G401 (cell line): ENCODE results near the gene DCLRE1B. TPM values are rescaled to one million over a fixed set of nuclear protein-coding genes. Genes with fewer than 3 reads are reported as not detected.
A peak's percentile ranks its signal among the peaks of the same experiment; 100 is the strongest.

Experiments
- DNase-seq: peaks from one replicate; pipeline ENCODE4 v3.0.0-alpha.2; 2015; ENCODE audit warnings: low spot score
- in situ Hi-C: cut with HindIII; loops from 2 replicates; pipeline ENCODE4 v1.10.0; 2016; ENCODE audit warnings: low sequenced_read_pairs, mixed read lengths
- total RNA-seq: library from RNA; depleted of rRNA; stranded (reverse); fragments of >200 nt; shearing (Covaris generic); gene quantifications from 2 replicates; pipeline ENCODE4 v1.2.3, GENCODE V29; 2014; rRNA removed

DCLRE1B gene
- 12.3 and 13.1 TPM in 2 replicates for total RNA-seq

DNA sequence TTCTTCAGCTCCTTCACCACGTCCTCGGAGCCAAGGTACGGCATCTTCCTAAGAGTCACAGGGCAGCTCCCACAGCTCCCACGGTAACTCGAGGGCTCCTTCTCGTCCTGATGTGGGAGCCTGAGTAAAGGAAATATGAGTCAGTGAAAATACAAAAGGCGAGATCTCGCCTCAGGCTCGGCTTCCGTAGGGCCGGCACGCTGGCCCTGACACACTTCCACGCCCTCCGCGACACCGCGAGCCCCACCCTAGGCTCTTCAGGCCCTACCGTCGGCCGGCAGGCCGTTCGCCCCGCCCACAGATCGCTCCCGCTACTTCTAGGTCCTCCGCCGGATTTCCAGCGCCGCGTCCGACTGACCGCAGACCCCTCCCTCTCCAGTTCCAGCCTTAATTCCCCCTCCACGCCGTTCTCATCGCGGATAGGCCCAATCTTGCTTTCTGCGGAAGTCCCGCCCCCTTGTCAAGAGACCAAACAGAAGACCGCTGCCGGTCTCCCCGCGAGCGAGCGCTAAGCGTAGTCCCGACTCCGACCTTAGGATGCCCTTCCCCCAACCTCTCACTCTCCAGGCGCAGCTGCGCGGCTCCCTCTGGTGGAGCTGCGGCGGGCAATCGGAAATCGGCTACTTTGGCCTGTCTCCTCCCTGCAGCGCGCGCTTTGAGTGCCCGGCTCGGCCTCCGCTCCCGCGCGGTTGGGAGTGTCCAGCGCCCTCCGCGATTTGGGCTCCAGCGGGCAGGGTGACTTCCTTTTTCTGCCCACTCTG is at the start of gene DCLRE1B, which contains the start of gene AP4B1:
Gene DCLRE1B, plus strand, starts transcription at position 653 of the 761 bp plus-strand sequence. CDS start 261 bp downstream, outside the sequence.
Gene AP4B1, minus strand, starts transcription at position 126 of the 761 bp plus-strand sequence. Its CDS starts 82 bp downstream, at position 44.
- in situ Hi-C loops: no loop called here
- peak; percentile 99 for DNase-seq

DNA sequence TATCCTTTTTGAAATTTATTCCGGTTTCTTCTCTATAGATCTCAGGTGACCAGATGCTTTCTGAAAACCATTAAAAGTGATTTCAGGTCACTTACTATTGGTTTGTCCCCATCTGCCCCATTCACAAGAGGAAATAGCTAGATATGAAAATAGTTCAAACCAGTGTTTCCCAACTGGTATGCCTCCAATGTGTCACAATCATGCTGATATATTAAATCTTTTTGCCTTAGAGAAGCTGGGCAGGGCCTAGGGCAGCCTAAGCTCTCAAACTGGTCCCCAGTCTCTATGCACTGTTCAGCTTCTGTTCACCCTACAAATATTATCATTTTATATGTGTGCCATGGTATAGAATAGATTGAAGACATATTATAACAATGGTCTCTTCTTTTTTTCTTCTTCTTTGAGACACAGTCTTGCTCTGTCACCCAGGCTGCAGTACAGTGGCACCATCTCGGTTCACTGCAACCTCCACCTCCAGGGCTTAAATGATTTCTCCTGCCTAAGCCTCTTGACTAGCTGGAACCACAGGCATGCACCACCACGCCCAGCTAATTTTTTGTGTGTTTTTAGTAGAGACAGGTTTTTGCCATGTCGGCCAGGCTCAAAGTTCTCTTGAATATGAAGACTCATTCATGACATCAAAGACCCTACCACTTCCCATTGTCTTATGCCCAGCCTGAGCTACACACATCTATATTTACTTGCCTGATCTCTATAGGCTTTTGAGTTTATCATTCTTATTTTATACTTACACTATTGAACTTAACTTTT is 49.3 kb upstream of the DCLRE1B start:
- in situ Hi-C loops: no loop called here
- DNase-seq: no peak

DNA sequence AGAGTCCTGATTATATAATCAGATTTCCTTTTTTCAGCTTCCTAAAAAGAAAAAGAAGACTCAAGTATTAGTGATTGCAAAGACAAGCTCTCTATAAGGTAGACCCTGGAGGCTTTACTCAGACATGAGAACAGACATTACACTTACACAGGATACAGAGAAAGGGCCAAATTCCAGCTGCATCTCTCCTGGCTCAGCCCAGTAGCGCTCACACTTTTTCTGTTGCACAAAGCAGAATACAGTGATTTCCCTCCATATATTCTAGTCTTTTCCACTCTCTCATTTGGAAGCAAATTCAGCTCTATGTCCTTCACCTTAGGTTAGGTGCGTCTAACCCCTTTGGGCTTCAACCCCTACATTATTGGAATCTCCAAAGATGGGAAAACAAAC is 48.7 kb upstream of the DCLRE1B start:
- in situ Hi-C loops: no loop called here

DNA sequence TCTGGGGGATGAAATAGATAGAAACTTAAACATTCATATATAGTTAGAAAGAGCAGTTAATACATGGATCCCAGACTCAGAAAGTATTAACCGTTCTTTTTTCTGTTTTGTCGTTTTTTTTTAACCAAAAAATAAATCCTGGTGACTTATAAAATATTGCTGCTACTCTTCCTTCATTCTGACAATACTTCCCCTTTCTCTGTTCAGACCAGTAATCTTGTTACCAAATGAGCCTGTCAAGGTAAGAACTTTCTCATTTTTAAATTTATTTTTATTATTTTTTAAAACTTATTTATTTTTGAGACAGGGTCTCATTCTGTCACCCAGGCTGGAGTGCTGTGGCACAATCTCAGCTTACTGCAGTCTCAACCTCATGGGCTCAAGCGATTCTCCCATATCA is 47.4 kb upstream of the DCLRE1B start:
- DNase-seq: no peak
- in situ Hi-C loops: no loop called here

More for the DNA sequence above, 48.7 kb upstream of the DCLRE1B start:
- DNase-seq: no peak

DNA sequence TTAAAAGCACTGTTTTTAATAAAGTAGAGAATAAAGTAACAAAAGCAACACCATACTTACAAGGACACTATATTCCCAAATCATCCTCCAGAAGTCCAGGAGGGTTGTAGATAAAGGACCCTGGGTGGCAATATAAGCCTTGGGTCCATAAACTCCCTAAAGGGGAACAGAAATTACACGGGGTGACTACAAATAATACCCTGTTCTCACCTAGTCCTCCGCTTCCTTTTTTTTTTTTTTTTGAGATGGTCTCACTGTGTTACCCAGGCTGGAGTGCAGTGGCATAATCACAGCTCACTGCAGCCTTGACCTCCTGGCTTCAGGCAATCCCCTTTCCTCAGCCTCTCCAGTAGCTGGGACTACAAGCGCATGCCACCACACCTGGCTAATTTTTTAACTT is 46.7 kb upstream of the DCLRE1B start:
- no peak for DNase-seq
- in situ Hi-C loops: no loop called here

DNA sequence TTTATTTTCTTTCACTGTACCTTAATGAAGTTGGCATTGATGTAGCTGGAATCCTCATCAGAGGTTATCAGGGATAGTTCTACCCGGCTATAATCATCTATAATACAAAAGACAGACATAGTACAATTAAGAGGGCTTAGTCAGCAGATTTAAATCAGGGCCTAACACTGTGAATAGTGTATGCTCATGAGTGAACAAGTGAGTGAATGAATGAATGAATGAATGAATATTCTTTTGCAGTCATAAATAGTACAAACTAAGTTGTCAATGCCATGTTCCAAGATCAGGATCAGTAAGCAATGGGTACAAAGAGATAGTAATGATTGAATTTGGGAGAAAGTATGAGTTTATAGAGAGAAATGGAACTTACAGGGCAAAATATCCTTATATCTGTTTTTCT is 46.1 kb upstream of the DCLRE1B start:
- DNase-seq: no peak
- in situ Hi-C loops: no loop called here

DNA sequence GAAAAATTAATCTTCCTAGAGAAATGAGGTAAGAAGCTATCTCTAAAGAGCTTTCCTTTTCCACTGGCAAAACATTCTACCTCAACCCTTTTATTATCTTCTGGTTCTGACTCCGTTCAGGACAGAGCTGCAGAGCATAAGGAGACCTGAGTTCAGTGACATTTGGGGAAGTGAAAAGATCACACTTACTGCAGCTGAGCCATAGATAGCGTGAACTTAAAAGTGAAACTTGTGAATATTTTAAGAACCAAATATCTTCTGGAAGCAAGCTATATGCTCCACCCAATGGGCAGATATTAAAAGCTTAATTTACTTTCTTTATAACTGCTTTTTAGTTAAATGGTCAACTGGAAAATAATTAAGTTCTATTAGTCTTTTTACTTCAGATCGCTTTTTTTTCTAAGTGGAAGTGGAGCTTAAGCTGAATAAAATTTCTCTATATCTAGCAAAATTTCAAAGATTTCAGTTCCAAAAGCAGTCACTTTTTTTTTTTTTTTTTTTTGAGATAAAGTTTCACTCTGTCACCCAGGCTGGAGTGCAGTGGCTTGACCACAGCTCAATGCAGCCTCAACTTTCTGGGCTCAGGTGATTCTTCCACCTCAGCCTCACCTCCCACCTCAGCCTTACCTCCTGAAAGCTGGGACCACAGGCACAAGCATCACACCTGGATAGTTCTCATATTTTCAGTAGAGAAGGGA is 45.5 kb upstream of the DCLRE1B start:
- no peak for DNase-seq
- in situ Hi-C loops: no loop called here

DNA sequence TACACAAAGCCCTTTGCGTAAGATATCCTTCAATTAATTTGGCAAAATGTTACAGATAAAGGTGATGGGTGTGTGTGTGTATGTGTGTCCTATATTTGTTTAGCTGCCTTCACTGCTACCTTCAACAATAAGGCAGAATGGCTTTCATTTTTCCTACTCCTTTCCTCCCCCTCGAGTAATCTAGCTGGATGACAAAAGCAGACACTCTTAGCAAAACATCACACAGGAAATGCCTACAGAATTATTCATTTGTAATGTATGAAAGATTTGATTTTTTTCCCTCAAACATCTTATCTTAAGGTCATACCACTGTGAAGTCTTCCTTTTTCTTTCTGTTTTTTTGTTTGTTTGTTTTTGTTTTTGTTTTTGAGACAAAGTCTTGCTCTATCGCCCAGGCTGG is 44.2 kb upstream of the DCLRE1B start:
- in situ Hi-C loops: no loop called here

DNA sequence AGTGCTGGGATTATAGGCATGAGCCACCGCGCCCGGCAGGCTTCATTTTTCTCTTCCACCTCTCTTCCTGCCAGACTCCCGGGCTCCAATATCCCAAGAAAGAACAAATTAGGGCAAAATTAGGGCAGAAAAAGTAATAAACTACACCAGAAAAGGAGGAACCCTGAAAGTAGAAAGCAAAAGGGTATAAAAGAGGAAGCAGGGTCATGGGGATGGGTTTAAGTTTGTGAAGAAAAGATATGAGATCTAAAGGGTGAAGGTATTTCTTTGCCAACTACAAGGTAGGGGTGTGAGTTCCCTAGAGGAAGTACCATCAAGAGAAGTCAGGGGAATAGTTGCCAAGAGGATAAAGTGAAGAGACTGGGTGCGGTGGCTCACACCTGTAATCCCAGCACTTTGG is 43.5 kb upstream of the DCLRE1B start:
- no peak for DNase-seq
- in situ Hi-C loops: no loop called here

More for the DNA sequence above, 44.2 kb upstream of the DCLRE1B start:
- DNase-seq: no peak

DNA sequence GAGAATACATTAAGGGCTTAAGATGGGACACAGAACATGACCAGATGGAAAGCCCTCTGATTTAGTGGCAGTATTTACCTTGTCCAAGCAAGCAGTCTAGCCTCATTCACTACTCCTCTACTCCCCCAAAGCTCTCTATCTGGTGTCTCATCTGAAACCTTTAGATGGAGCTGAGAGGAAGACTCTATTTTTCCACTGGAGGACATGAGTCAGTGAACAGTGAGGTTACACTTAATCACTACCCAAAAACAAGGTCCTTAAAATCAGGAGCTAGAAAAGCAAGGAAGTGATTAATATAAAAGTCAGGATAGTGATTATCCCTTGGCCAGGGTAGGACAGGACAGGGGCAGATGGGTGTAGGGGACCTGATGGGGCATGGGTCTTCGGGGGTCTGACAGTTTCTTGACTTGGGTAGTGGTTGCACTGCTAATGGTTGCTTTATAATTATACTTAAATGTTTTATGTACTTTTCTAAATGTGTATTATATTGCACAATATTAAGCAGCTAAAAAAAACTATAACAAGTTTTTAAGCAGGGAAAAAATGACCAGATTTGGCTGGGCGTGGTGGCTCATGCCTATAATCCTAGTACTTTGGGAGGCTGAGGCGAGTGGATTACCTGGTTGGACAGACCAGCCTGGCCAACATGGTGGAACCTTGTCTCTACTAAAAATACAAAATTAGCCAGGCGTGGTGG is 36.6 kb upstream of the DCLRE1B start:
- in situ Hi-C loops: no loop called here
- no peak for DNase-seq

DNA sequence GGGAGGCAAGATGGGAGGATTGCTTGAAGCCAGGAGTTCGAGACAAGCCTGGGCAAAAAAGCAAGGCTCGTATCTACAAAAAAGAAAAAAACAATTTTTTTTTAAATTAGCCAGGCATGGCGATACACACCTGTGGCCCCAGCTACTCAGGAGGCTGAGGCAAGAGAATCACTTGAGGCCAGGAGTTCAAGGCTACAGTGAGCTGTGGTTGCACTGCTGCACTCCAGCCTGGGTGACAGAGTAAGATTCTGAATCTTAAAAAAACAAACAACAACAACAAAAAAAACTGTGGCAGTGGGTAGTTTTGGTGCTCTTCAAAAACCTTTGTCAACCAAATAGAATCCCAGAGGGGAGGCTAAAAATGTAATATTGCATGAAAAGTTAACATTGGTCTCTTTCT is 34.3 kb upstream of the DCLRE1B start:
- no peak for DNase-seq
- in situ Hi-C loops: no loop called here

DNA sequence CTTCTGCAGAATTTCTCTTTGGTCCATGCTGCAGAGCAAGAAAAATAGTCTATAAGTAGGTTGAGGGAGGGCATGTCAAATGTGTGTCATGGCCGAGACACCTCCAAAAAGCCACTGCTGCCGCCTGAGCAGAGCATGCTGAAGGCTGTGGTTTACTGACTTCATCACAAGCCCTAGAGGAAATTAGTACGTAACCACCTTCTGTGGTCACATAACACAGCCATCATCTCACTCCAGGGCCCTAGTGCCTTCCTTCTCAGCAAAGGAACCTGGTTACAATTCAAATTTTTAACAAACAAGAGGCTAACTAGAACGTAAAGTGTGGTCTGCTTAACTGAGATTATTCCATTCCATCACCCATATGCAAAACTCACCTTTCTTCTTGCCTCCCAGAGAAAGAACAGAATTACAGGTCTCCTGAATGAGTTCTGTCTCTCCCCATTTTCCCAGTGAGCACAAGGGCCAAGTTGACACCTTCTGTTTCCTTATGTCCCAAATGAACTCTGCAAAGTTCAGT is 33.5 kb upstream of the DCLRE1B start, which contains the start of gene PTPN22:
Gene PTPN22, minus strand, starts transcription at position 116 of the 517 bp plus-strand sequence.
- in situ Hi-C loops: no loop called here
- DNase-seq: no peak

DNA sequence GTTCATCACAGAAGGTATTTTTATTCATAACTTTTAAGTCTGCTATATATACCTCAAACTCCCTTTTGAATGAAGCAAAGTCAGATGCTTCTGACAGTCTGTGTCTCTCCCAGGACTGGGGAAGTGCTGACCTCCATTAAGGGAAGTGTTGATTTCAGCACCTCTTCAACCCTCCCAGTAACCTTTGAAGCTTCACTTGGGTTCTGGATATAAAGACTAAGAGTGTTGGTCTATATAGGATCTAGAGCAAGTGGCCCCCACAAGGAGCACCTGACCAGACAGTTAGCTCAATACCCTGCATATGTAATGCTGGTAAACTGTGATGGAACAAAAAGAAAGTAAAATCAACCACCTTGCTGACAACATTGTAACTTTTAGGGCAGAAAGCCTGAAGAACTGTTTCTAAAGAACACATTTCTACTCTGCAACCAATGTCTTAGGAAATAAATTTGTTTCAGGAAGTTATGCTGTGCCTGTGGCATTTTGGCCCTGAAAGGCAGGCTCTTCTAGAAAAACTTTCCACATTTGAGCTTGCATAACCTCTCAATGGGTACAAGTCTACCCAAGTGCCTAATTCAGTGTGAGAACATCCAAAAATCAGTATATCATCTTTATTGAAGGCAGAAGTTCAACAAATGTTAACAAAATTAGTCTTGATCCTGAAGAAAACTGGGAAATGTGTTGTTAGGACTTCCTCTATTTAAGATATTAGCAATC is 32.7 kb upstream of the DCLRE1B start:
- in situ Hi-C loops: no loop called here
- DNase-seq: no peak

DNA sequence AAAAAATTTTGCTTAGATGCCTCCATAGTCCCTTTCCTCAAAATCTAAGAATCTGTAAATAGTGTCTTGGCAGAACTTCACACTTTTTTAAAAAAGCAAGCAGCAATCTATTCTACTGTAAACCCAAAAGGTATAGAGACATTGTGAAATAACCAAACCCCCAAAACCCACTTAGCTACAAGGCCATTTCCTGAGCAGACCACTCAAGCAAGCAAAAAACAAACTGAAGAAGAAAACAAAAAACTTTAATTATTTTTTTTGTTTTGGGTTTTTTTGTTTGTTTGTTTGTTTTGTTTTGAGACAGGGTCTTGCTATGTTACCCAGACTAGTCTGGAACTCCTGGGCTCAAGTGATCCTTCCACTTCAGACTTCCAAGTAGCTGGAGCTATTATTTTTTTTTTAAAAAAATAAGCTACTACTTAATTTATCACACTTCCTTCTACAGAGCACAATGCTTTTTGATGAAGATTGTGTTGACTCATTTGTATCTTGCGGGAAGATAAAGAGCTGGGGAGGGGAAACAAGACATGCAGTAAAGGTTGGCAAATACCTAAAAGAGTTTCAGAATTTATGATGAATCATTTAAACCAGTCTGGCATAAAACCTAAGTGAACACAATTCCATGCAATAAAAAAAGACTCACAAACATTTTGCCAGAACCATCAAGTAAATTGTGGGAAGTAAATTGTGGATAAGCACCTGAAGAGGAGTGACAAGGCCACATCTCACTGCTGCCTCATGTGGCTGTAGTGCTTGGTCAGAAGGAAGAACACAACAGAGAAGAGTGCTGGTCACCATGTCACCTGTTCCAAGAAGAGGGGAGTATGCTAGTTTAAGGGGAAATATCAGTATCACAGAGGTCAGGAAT is 30.9 kb upstream of the DCLRE1B start:
- in situ Hi-C loops: no loop called here

DNA sequence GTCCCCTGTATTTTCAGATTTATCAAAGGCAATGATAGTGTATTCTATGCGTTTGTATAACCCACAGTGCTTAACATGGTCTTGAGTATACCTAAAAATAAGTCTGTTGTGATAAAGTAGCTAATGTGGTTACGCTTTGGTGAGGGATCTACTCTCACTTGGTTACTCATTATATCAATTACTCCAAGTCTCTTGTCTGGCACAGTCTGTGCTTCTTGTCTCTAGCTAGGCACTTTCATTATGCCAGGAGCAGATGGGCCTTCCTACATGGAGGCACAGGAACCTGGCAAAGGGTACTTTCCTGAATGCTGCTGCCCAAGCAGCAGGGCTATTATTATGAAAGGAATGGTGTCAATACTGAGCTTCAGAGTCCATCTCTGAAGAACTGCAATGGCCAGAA is 29.4 kb upstream of the DCLRE1B start:
- in situ Hi-C loops: no loop called here
- peak; percentile 97 for DNase-seq

More for the DNA sequence above, 30.9 kb upstream of the DCLRE1B start:
- peak; percentile 34 for DNase-seq

DNA sequence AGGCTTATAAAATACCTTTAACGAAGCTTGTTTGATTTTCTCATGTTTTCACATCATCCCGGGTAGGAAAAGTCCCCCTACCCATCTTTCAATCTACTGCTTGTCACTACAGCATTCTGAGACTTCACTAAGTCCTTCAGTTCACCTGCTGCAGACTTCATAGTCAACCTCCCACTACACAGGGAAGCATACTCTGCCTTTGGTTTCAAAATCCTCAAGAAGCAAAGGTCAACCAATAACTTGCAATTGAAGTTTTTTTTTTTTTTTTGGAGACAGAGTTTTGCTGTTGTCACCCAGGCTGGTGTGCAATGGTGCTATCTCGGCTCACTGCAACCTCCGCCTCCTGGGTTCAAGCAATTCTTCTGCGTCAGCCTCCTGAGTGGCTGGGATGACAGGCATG is 28.9 kb upstream of the DCLRE1B start:
- no peak for DNase-seq
- in situ Hi-C loops: no loop called here

DNA sequence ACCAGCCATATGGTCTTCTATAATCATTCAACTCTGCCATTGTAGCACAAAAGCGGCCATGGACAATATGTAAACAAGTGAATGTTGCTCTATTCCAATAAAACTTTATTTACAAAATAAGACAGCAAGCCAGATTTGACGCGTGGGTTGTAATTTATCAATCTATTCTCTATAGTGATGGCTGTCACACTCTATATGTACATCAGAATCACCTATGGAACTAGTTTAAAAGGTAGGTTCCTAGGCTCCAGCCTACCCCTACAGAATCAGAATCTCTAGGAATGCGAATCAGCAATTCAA is 25.4 kb upstream of the DCLRE1B start:
- DNase-seq: no peak
- in situ Hi-C loops: no loop called here

DNA sequence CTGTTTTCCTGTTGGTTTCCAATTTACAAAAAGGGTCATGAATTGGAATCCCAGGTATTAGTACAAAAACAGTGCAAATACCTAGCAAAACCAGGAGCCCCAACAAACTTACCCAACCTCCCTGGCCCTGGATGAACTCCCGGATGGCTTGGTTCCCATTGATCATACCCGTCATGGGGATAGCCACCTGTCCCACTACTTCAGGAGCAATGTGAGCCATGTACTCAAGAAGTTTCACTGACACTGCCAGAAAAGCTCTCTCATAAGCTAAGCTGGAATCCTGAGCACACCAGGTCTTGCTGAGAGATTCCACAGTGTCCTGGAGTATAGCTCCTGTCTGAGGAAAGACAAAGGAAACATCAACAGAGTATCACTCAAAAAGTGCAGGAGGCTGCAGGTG is 23.5 kb upstream of the DCLRE1B start:
- in situ Hi-C loops: no loop called here

More for the DNA sequence above, 23.5 kb upstream of the DCLRE1B start:
- peak; percentile 93 for DNase-seq
